Frontal cortex (tissue), 4 donors: ENCODE results near the gene PDE9A. TPM values are rescaled to one million over a fixed set of nuclear protein-coding genes. Genes with fewer than 3 reads are reported as not detected.

Source experiments
- DNase-seq, 2 donors: peaks; one replicate each; pipeline ENCODE4 v3.0.0; 2012; ENCODE audit warnings: low spot score in 2 of 2
- FAIRE-seq: peaks from 2 replicates; lab custom pipeline; 2012; peaks lifted over from hg19 to GRCh38; lab: Jason Lieb, UNC
- total RNA-seq: library from RNA; depleted of rRNA; stranded (reverse); fragments of >200 nt; gene quantifications from one replicate; pipeline ENCODE4 v1.2.3, GENCODE V29; 2014
- donor health status: control.
- donor health status: control.
- donor health status: control.

PDE9A gene
- total RNA-seq, 1 donor from 2014 or later: 13.0 TPM

GRCh38 chr21:42747746-42748351, 94.4 kb downstream of the PDE9A start:
- DNase-seq (no peak), FAIRE-seq (no peak)

GRCh38 chr21:42748620-42749176, 95.3 kb downstream of the PDE9A start:
- FAIRE-seq (no peak), DNase-seq (no peak)

GRCh38 chr21:42750737-42751530, 97.5 kb downstream of the PDE9A start:
- DNase-seq (no peak), FAIRE-seq (no peak)

DNA sequence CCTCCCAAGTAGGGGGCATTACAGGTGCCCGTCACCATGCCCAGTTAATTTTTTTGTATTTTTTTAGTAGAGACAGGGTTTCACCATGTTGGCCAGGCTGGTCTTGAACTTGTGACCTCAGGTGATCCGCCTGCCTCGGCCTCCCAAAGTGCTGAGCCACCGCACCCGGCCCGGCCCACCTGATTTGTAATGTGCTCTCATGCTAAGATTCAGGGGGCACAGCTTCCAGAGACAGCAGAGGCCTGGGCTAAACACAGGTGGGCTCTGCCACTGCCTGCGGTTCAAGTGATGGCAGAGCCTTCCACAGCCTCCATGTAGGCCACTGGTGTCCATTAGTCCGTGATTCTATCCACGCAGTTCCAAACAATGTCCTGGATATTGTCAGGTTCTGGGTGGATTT, 98.4 kb downstream of the PDE9A start:
- FAIRE-seq: no peak
- DNase-seq: no peak

DNA sequence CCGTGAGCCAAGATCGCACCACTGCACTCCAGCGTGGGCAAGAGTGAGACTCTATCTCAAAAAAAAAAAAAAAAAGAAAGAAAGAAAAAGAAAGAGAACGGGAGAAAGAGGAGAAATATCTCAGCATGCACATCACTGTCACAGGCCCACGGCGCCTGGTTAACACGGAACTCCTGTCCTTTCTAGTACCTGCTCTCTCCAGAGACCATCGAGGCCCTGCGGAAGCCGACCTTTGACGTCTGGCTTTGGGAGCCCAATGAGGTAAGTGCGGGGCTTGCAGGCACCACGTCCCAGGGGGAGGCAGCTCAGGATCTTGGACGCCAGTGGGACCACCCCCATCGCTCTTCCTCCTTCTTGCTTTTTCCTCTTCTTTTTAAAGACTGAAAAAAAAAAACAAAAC, 100.4 kb downstream of the PDE9A start:
- FAIRE-seq (no peak), DNase-seq (no peak)

GRCh38 chr21:42754270-42754933, 101.0 kb downstream of the PDE9A start:
- FAIRE-seq: no peak
- DNase-seq: no peak

DNA sequence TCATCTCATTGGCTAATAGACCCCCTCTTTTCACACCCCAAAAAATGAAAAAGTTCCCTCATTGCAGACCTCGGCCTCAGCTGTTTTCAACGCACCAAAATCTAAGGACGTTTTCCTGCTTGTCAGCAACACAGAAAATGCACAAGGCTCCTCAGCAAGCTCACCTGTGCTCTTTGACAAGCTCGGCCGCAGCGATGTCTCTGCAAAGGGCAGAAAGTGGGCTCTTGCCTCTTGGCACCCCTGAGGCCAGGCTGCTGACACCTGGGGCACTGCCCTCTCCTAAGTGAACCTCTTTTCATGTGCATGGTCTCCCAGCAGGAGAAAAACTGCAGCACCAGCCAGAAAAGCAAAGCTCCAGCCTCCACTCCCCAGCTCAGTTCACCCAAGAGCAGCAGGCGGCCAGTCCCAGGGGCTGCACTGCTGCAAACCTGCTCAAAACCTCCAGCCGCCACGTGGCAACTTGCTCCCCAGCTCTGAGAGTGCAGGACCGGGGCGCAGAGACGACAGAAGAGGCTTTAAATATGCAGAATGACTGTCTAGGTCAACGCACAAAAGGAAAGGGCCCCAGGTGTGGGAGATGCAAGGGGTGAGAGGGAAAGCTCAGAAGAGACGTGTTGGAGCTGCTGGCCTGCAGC, 101.7 kb downstream of the PDE9A start:
- DNase-seq (no peak), FAIRE-seq (no peak)

DNA sequence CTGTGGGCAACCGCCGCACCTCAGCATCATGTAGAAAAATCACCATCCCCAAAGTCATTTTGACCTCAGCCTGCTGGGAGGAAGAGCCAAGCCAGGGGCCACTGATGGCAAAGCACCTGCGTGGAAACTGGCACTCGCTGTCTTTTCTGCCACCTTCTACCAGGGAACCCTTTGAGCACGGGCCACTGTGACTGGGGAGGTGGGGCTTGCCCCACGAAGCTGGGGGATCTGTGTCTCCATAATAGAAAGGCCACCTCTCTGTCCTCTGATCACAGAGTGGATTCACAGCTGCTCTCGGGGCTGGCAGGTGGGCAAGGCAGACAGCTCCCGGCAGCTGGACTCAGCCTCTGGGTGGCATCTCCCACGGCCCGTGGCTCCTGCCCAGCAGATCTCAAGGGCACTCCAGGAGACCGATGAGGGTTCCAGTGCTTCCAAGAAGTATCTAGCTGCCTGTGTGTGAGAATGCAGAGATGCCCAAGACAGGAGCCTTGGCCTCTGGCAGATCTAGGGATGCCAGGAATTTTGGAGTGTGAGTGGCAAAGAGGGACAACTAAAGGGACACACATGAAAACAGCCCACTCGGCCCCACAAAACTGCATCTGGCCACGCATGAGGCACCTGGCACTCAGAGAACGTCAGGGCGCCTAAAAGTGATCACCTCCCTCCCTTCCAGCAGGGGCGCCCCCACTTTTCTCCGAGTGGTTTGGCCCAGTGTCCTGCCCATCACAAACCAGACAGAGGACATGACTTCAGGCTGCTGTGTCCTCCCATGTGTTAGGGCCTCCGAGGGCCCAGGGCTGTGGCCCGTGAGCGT, 102.6 kb downstream of the PDE9A start:
- FAIRE-seq (no peak), DNase-seq (no peak)

GRCh38 chr21:42756580-42757250, 103.3 kb downstream of the PDE9A start:
- DNase-seq (no peak), FAIRE-seq (no peak)

- FAIRE-seq: no peak
Measured at GRCh38 chr21:42757422-42757821, 104.0 kb downstream of the PDE9A start.

DNA sequence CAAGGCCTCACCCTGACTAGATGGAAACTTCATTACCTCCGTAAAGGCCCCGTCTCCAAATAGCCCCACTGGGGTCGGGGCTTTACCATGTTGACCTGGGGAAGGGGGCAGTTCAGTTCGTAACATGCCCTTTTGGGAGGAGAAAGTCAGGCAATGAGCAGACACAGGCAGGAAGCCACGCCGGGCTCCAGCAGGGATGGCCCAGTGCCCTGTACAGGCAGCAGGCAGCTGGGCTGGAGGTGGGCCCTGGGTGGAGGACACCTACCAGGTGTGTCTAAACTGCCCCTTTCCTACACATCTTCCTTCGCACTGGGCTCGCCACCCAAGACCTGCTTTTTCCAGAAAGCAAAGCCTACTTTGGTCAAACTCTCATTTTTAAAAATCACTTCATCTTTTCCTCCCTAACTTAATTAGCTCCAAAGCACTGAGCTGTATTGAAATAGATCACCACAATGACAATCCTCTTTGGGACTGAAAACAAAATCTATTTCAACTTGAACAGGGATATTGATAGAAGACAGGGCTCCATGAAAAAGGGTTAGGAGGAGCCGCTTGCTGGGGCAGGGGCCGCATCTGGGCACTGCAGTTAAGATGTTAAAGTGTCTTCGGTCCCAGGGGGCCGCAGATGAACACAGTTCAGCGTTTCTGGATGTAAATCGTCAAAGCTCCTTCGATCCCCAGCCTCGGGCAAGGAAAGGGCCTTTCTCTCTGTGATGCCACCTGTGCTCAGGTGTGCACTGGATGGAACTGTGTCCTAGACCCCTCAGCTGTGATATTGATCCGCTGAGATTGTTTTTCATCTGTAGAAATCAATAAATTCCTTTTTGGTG, 104.6 kb downstream of the PDE9A start:
- no peak for FAIRE-seq
- no peak for DNase-seq

More at GRCh38 chr21:42757422-42757821, 104.0 kb downstream of the PDE9A start:
- DNase-seq: no peak

- FAIRE-seq: no peak
- no peak for DNase-seq
Measured at GRCh38 chr21:42758721-42759593, 105.5 kb downstream of the PDE9A start.

DNA sequence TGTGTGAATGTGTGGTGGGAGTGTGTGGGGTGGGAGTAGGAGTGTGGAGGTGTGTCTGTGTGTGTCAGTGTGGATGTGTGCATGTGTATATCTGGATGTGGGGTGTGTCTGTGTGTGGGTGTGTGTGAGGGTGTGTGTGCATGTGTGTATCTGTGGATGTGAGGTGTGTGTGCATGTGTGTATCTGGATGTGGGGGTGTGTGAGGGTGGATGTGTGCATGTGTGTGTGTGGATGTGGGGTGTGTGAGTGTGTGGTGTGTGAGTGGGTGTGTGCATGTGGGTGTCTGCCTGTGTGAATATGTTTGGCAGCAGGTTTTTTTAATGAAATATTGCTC, 106.1 kb downstream of the PDE9A start:
- no peak for FAIRE-seq
- no peak for DNase-seq

DNA sequence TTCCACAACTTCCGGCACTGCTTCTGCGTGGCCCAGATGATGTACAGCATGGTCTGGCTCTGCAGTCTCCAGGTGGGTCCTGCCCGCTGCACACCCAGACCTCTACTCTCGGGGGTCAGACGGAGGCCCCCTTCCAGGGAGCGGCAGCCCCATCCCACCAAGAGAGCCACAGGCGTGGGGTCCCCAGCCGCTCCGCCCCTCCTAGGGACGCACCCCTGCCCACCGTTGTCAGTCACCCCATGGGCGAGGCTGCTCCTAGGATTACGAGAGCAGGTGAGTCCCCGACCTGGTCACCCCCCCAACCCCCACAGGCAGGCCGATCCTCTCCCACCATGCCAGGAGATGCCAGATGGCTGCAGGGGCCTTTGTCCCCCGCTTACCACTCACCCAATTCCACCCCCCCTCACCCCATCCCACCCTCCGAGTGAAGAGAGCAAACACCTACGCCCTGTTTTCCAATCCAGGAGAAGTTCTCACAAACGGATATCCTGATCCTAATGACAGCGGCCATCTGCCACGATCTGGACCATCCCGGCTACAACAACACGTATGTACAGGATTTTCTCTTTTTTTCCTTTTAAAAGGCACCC, 107.0 kb downstream of the PDE9A start:
- FAIRE-seq (no peak), DNase-seq (no peak)

DNA sequence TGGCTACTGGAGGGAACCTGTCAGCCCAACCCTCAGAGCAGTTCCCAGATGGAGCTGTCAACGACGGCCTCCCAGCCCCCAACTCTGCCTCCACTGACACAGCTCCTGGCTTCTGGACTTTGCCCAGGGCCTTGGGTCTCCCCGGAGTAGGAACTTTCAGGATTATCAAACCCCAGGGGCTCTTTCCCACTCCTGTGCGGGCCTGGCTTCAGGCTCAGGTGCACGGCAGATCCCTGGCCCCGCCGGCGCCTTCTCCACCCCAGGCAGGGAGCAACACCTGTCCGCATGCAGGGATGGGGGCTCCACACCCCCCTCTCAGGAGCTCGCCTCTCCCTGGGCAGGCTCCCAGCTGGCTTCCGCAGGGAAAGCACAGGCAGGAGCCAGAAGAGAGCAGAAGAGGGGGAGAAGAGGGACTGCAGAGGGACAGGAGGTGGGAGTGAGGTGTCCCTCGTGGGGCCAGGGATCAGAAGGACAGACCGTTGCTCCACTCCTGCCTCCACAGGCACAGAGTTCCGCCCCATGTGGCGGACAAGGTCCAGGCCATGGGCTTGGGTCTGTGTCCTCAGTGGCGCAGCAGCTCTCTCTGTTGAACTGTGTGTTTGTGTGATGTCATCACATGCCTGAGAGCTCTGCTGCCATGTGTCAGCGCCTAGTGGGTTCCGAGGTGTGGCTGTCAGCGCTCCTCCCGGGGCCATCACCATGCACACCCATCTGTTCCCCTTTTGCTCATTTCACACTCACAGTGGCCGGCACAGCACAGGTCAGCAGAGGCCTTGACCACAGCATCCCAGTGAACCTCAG, 107.7 kb downstream of the PDE9A start:
- DNase-seq: no peak
- no peak for FAIRE-seq

- FAIRE-seq (no peak), DNase-seq (no peak)
Measured at GRCh38 chr21:42761776-42762335, 108.4 kb downstream of the PDE9A start.
